Lower leg skin (tissue), 4 donors: ENCODE results near the gene RIMS4. TPM values are rescaled to one million over a fixed set of nuclear protein-coding genes. Genes with fewer than 3 reads are reported as not detected.
A peak's percentile ranks its signal among the peaks of the same experiment; 100 is the strongest.

Experiments
- DNase-seq, 2 donors: peaks; one replicate each; pipeline ENCODE4 v3.0.0-alpha.2; 2019; ENCODE audit warnings: low spot score in 2 of 2
- H3K4me3 ChIP-seq: fragments of 200-600 bp; sonication (generic); 2 replicates; pipeline ENCODE4 v1.5.1; 2017; ENCODE audit warnings: mild to moderate bottlenecking, low read depth; ENCODE audit not compliant: poor library complexity, severe bottlenecking
- CTCF ChIP-seq, 3 donors: fragments of 450-650 bp; IDR thresholded peaks; one replicate each; pipeline ENCODE4 v1.5.1; 2016; ENCODE audit warnings: antibody characterized with exemption in 3 of 3, mild to moderate bottlenecking in 3 of 3, moderate library complexity in 2 of 3
- POLR2A ChIP-seq, 2 donors: fragments of 450-650 bp; IDR thresholded peaks; one replicate each; pipeline ENCODE4 v1.6.1; 2016 to 2017; ENCODE audit warnings: antibody characterized with exemption in 2 of 2, mild to moderate bottlenecking in 1 of 2, moderate library complexity in 1 of 2
- WGBS, 2 donors: methylation state at CpG; one replicate each; pipeline ENCODE4 v1.1.5; 2018; 5-methylcytosine and 5-hydroxymethylcytosine counted together
- intact Hi-C: fragments of 100-400 bp; cut with DNase I; formaldehyde crosslinking; loops from one replicate; pipeline ENCODE4 v1.15.0; 2023; ENCODE audit warnings: low total_unique reads
- total RNA-seq, 4 donors: library from RNA; depleted of rRNA; stranded (reverse); fragments of >200 nt; gene quantifications; one replicate each; pipeline ENCODE4 v1.1.0, GENCODE V29; 2016

The RIMS4 gene
- total RNA-seq, 4 donors from 2014 or later: 0.12 to 0.91 (median 0.39) TPM; not detected in 1

GRCh38 chr20:44814937-44815336 lies 4.6 kb upstream of the RIMS4 start:
- peak in 1 of 2 donors; percentile 49 for DNase-seq
- intact Hi-C loops: no loop called here
- TF ChIP-seq CTCF (IDR thresholded peaks at IDR 0.05) (no peak), POLR2A (IDR thresholded peaks at IDR 0.05) (no peak)
- 80 to 86% methylated on average over 5 of the region's 5 CpGs for WGBS, 2 donors
- no peak overlapping the region for H3K4me3 ChIP-seq

GRCh38 chr20:44811150-44811685 lies 872 bp upstream of the RIMS4 start:
- intact Hi-C loops: no loop called here
- TF ChIP-seq POLR2A (IDR thresholded peaks at IDR 0.05): no peak
- no peak for TF ChIP-seq CTCF (IDR thresholded peaks at IDR 0.05)
- peak in 1 of 2 donors; percentile 60 for DNase-seq
- 81 to 84% methylated on average over 15 of the region's 15 CpGs for WGBS, 2 donors
- H3K4me3 ChIP-seq: no peak overlapping the region

- TF ChIP-seq POLR2A (IDR thresholded peaks at IDR 0.05): no peak
- no peak for TF ChIP-seq CTCF (IDR thresholded peaks at IDR 0.05)
- intact Hi-C loops: no loop called here
- DNase-seq: no peak
- no peak overlapping the region for H3K4me3 ChIP-seq
- 0 to 2% methylated on average over 7 to 11 of the region's 49 CpGs for WGBS, 2 donors
Observed at GRCh38 chr20:44810061-44810390, 320 bp downstream of the RIMS4 start.

- 15 to 22% methylated on average over 32 of the region's 34 CpGs for WGBS, 2 donors
- DNase-seq: peak in 1 of 2 donors; percentile 49
- H3K4me3 ChIP-seq: no peak overlapping the region
- no peak for TF ChIP-seq POLR2A (IDR thresholded peaks at IDR 0.05)
- TF ChIP-seq CTCF (IDR thresholded peaks at IDR 0.05): no peak
- intact Hi-C loops: no loop called here
Observed at GRCh38 chr20:44809380-44810060, 826 bp downstream of the RIMS4 start.

- intact Hi-C loops: no loop called here
Observed at GRCh38 chr20:44807684-44808056, 2.7 kb downstream of the RIMS4 start.

More at GRCh38 chr20:44807684-44808056, 2.7 kb downstream of the RIMS4 start:
- WGBS, 2 donors: 73 to 77% methylated on average over 4 of the region's 4 CpGs
- H3K4me3 ChIP-seq: no peak overlapping the region
- DNase-seq: peak in 1 of 2 donors; percentile 76
- TF ChIP-seq CTCF (IDR thresholded peaks at IDR 0.05): no peak
- TF ChIP-seq POLR2A (IDR thresholded peaks at IDR 0.05): no peak
